Measurements from ENCODE around the gene ITIH4. TPM values are rescaled to one million over a fixed set of nuclear protein-coding genes. Genes with fewer than 3 reads are reported as not detected.

The ITIH4 gene
- total RNA-seq, result 0.32 and 1.3 TPM in 2 replicates

GRCh38 chr3:52830535-52831258, at the start of gene ITIH4:
ITIH4 (minus strand) TSS chr3:52830672; CDS start chr3:52830642, 30 bp downstream.
- TF ChIP-seq CTCF (IDR thresholded peaks at IDR 0.05; ENCODE audit: insufficient read depth, low read depth, low read length), result no peak
- H3K4me3 ChIP-seq (ENCODE audit: low read depth, low read length), result no peak within 1 kb of the TSS
- peak; percentile 16 for DNase-seq (ENCODE audit: low read depth)

GRCh38 chr3:52880047-52880446, 49.6 kb upstream of the ITIH4 start:
- no peak for TF ChIP-seq CTCF (IDR thresholded peaks at IDR 0.05; ENCODE audit: insufficient read depth, low read depth, low read length)
- no peak for DNase-seq (ENCODE audit: low read depth)

GRCh38 chr3:52879581-52879980, 49.1 kb upstream of the ITIH4 start:
- DNase-seq (ENCODE audit: low read depth), result no peak
- H3K4me3 ChIP-seq (ENCODE audit: low read depth, low read length), result no peak overlapping the region
- no peak for TF ChIP-seq CTCF (IDR thresholded peaks at IDR 0.05; ENCODE audit: insufficient read depth, low read depth, low read length)

More at GRCh38 chr3:52880047-52880446, 49.6 kb upstream of the ITIH4 start:
- no peak overlapping the region for H3K4me3 ChIP-seq (ENCODE audit: low read depth, low read length)

GRCh38 chr3:52879090-52879489, 48.6 kb upstream of the ITIH4 start:
- TF ChIP-seq CTCF (IDR thresholded peaks at IDR 0.05; ENCODE audit: insufficient read depth, low read depth, low read length), result peak; percentile 6
- H3K4me3 ChIP-seq (ENCODE audit: low read depth, low read length), result no peak overlapping the region
- no peak for DNase-seq (ENCODE audit: low read depth)

GRCh38 chr3:52877085-52877484, 46.6 kb upstream of the ITIH4 start:
- no peak for DNase-seq (ENCODE audit: low read depth)
- no peak overlapping the region for H3K4me3 ChIP-seq (ENCODE audit: low read depth, low read length)
- no peak for TF ChIP-seq CTCF (IDR thresholded peaks at IDR 0.05; ENCODE audit: insufficient read depth, low read depth, low read length)

GRCh38 chr3:52874864-52875587, 44.6 kb upstream of the ITIH4 start:
- no peak for DNase-seq (ENCODE audit: low read depth)
- no peak overlapping the region for H3K4me3 ChIP-seq (ENCODE audit: low read depth, low read length)
- TF ChIP-seq CTCF (IDR thresholded peaks at IDR 0.05; ENCODE audit: insufficient read depth, low read depth, low read length), result no peak

Measured in fibroblast of villous mesenchyme (primary cell).